Loucy (cell line): ENCODE data around the gene SLC9A9.

Experiments
- H2AFZ ChIP-seq: fragments of 200-600 bp; sonication (generic); 2 replicates; pipeline ENCODE4 v1.6.0; 2016; ENCODE audit warnings: antibody characterized with exemption, mild to moderate bottlenecking, low read length, moderate library complexity
- H3F3A ChIP-seq: fragments of 200-600 bp; 2 replicates; pipeline ENCODE4 v1.6.0; 2016; ENCODE audit warnings: antibody characterized with exemption, low read depth, mild to moderate bottlenecking
- H3K27me3 ChIP-seq: fragments of 200-600 bp; sonication (generic); 2 replicates; pipeline ENCODE4 v1.6.1; 2014; ENCODE audit warnings: low read length, mild to moderate bottlenecking; ENCODE audit not compliant: insufficient read depth, poor library complexity, severe bottlenecking
- H3K36me3 ChIP-seq: fragments of 200-600 bp; sonication (generic); 2 replicates; pipeline ENCODE4 v1.6.1; 2016; ENCODE audit warnings: low read length; ENCODE audit not compliant: insufficient read depth
- H3K4me1 ChIP-seq: fragments of 200-600 bp; sonication (generic); 2 replicates; pipeline ENCODE4 v1.5.1; 2014; ENCODE audit warnings: low read length, mild to moderate bottlenecking; ENCODE audit not compliant: insufficient read depth, poor library complexity, severe bottlenecking
- H3K4me2 ChIP-seq: fragments of 200-600 bp; sonication (generic); 2 replicates; pipeline ENCODE4 v1.6.0; 2014; ENCODE audit warnings: antibody characterized with exemption, low read length, low read depth, mild to moderate bottlenecking; ENCODE audit not compliant: poor library complexity, severe bottlenecking
- H3K4me3 ChIP-seq: fragments of 200-600 bp; sonication (generic); 2 replicates; pipeline ENCODE4 v1.5.1; 2014; ENCODE audit warnings: low read length, mild to moderate bottlenecking, mixed read lengths; ENCODE audit not compliant: poor library complexity, severe bottlenecking
- H3K79me2 ChIP-seq: fragments of 200-600 bp; sonication (generic); 2 replicates; pipeline ENCODE4 v1.6.1; 2014; ENCODE audit warnings: low read length; ENCODE audit not compliant: insufficient read depth
- H3K9ac ChIP-seq: fragments of 200-600 bp; sonication (generic); 2 replicates; pipeline ENCODE4 v1.6.0; 2014; ENCODE audit warnings: mild to moderate bottlenecking, low read depth, low read length, moderate library complexity; ENCODE audit not compliant: poor library complexity, severe bottlenecking
- H3K9me2 ChIP-seq: fragments of 200-600 bp; sonication (generic); replicated peaks from 2 replicates; pipeline ENCODE4 v1.6.1; 2016; ENCODE audit warnings: low read depth, low read length, mixed read lengths
- H3K9me3 ChIP-seq: fragments of 200-600 bp; sonication (generic); 2 replicates; pipeline ENCODE4 v1.6.1; 2014; ENCODE audit warnings: mild to moderate bottlenecking, antibody characterized with exemption, low read length, low read depth; ENCODE audit not compliant: insufficient read depth
- H4K20me1 ChIP-seq: fragments of 200-600 bp; sonication (generic); 2 replicates; pipeline ENCODE4 v1.6.0; 2014; ENCODE audit warnings: antibody characterized with exemption, low read length, mild to moderate bottlenecking; ENCODE audit not compliant: insufficient read depth, poor library complexity, severe bottlenecking
- CTCF ChIP-seq: fragments of 200-600 bp; sonication (generic); conservative IDR thresholded peaks from 2 replicates; pipeline ENCODE4 v1.5.1; 2014; ENCODE audit warnings: mild to moderate bottlenecking, antibody characterized with exemption, low read length
- EZH2phosphoT487 ChIP-seq: fragments of 200-600 bp; IDR thresholded peaks from 2 replicates; pipeline ENCODE4 v1.6.1; 2018; ENCODE audit warnings: antibody characterized with exemption, mild to moderate bottlenecking, moderate library complexity, borderline replicate concordance

SLC9A9 gene

GRCh38 chr3:143786219-143787191, 61.8 kb downstream of the SLC9A9 start:
- no peaks in the 10 kb centered on the region for H3K36me3 ChIP-seq
- H3K4me2 ChIP-seq: no peak overlapping the region
- no peak overlapping the region for H3K4me3 ChIP-seq

GRCh38 chr3:143784446-143784845, 63.8 kb downstream of the SLC9A9 start:
- H3K27me3 ChIP-seq: no peaks in the 10 kb centered on the region
- no peak for TF ChIP-seq CTCF
- no peak for TF ChIP-seq EZH2phosphoT487

More at GRCh38 chr3:143786219-143787191, 61.8 kb downstream of the SLC9A9 start:
- H3K27me3 ChIP-seq: no peaks in the 10 kb centered on the region
- no peak overlapping the region for H2AFZ ChIP-seq
- H3K79me2 ChIP-seq: no peaks in the 10 kb centered on the region
- no peak overlapping the region for H3K9ac ChIP-seq
- H4K20me1 ChIP-seq: no peaks in the 10 kb centered on the region
- peaks cover 6% of the 10 kb centered on the region for H3K4me1 ChIP-seq
- H3K9me3 ChIP-seq: no peaks in the 10 kb centered on the region
- TF ChIP-seq CTCF (no peak), EZH2phosphoT487 (no peak)
- H3F3A ChIP-seq: no peaks in the 10 kb centered on the region
- no peaks in the 10 kb centered on the region for H3K9me2 ChIP-seq

GRCh38 chr3:143783851-143784370, 64.4 kb downstream of the SLC9A9 start:
- H3K4me2 ChIP-seq: no peak overlapping the region
- H2AFZ ChIP-seq: no peak overlapping the region
- no peaks in the 10 kb centered on the region for H3K9me3 ChIP-seq
- TF ChIP-seq EZH2phosphoT487 (no peak), CTCF (no peak)
- H3K4me1 ChIP-seq: peaks cover 6% of the 10 kb centered on the region
- H3F3A ChIP-seq: no peaks in the 10 kb centered on the region
- no peaks in the 10 kb centered on the region for H4K20me1 ChIP-seq
- no peak overlapping the region for H3K9ac ChIP-seq
- H3K36me3 ChIP-seq: no peaks in the 10 kb centered on the region
- no peaks in the 10 kb centered on the region for H3K79me2 ChIP-seq
- no peaks in the 10 kb centered on the region for H3K9me2 ChIP-seq
- no peak overlapping the region for H3K4me3 ChIP-seq
- H3K27me3 ChIP-seq: no peaks in the 10 kb centered on the region

More at GRCh38 chr3:143784446-143784845, 63.8 kb downstream of the SLC9A9 start:
- no peaks in the 10 kb centered on the region for H4K20me1 ChIP-seq
- no peaks in the 10 kb centered on the region for H3F3A ChIP-seq
- H3K9ac ChIP-seq: no peak overlapping the region
- peaks cover 6% of the 10 kb centered on the region for H3K4me1 ChIP-seq
- H3K4me2 ChIP-seq: no peak overlapping the region
- no peaks in the 10 kb centered on the region for H3K36me3 ChIP-seq
- no peak overlapping the region for H3K4me3 ChIP-seq
- no peaks in the 10 kb centered on the region for H3K9me3 ChIP-seq
- no peaks in the 10 kb centered on the region for H3K9me2 ChIP-seq
- H3K79me2 ChIP-seq: no peaks in the 10 kb centered on the region
- H2AFZ ChIP-seq: no peak overlapping the region
